SIG-M5 treated with dmso at 0.1 percent for 504 hours (cell line): ENCODE measurements around the gene CCR5.
A peak's percentile ranks its signal among the peaks of the same experiment; 100 is the strongest.
"Not testable (repeated sequence)": the region's sequence is repeated elsewhere in the genome, so short reads cannot be mapped to it uniquely, and the experiment has no call there.

ENCODE experiments used
- DNase-seq: peaks from one replicate; lab custom pipeline; 2025; ENCODE audit not compliant: unreplicated experiment; lab: John Stamatoyannopoulos, UW

CCR5 gene

DNA sequence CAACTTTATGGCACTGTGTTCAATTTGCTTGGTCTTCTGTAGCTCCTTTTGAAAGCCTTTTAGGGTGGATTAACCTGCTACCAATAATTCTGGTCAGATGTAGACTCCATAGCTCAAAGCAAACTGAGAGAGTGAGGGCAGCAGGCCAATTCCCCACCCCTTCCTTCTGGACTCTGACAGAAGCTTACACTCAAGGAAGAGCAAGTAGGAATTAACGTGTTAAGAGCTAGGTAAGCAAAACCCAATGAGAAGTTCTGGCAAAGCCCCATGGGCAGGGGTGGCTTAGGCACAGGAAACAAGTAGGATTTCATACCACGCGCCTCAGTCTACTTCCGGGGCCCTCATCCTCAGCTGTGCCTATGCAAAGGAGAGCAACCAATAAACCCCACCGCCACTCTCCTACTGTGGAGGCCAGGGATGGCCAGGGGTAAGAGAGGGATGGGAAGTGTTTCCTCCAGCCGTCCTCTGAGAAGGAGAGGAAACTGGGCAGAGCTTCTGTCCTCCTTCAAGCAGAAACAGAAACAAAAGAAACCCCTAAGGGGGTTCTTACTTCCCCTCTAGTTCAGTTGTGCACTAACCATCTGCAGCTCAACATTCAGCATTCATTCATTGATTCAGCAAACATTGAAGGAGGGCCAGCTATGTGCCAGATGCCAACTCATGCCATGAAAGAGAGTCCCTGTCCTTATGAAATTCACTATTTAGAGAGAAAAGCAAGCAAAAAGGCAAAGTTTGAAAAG, 12.6 kb downstream of the CCR5 start:
- no peak for DNase-seq

DNA sequence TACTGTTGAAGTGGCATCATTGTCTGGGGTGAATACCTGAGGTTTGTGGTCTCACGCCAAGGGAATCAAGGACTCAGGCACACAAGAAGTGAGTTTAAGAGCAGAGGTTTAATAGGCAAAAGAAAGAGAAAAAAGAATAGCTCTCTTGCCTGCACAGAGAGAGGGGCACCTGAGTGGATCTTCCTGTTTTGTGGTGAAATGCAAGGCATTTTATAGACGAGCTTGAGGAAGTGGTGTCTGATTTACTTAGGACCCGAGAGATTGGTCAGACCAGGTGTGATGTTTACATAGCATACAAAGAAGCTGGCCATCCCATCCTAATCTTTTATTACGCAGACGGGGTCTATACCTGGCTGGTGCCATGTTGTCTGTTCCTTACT, 13.2 kb downstream of the CCR5 start:
- no peak for DNase-seq

DNA sequence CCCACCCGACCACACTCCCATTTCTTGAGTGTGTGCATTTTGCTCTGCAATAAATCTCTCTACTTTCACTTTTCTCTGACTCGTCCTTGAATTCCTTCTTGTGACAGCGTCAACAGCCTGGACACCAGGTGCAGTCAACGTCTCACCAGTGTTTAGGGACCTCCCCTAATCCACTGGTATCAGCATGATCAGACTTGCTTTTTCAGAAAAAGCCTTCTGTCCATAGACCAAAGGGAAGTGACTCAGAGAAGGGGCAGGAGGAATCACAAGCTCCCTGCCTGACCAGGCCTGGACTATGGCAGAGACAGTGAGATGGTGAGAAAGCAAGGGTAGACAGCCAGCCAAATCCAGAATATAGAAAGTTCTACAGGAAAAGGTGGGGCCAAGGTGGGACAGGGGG, 15.5 kb downstream of the CCR5 start:
- DNase-seq = no peak

DNA sequence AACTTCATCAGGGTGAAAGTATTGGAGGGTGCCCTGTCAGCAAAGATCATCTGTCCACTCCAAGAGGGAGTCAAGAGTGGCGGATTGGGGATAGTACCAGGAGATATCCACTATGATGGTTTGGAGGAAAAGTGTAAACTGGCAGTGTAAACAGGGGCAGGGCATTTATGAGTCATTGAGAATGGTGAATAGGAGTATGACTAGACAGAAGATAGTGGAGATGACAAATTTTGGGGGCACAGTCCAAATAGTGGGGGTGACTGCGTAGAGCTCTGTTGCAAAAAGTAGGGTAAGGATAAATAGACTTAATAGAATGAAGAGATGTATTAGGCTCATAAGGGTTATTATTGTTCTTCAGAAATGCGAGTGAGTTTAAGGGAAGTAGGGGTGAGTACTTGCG, 18.1 kb downstream of the CCR5 start:
- not testable (repeated sequence) for DNase-seq

DNA sequence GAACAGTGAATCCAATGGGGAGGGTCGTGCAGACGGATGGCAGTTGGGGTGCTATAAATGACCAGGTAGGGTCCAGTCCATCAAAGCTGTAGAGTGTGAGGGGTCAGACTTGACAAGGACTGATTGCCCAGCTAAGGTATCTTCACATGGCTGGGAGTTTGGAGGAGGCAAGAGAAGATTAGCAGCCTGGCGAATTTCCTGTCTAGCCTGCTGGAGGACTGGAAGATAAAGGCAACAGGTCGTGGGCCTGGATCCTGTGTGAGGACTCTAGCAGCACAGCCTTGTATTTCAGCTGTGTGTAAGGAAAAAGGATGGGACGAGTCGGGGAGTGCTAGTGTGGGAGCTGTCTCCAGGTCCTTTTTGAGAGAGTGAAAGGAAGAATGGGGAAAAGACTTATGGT, 18.6 kb downstream of the CCR5 start:
- no peak for DNase-seq

DNA sequence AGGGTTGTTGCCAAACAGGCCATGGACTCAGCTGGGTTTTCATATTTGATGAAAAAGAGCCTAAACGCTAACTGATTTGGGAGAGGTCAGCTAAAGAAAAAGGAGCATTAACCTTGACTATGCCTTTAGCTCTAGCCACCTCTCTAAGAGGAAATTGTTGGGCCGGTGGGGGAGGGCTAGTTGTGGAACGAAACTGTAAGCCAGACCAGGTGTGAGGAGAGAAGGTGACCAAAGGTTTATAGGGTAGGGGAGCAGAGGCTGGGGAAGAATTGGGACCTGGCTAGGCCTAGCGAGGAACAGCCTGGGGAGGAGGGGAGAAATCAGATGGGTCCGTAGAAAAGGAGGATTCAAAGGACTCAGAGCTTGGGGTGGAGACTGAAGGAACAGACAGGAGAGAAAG, 20.8 kb downstream of the CCR5 start:
- not testable (repeated sequence) for DNase-seq

DNA sequence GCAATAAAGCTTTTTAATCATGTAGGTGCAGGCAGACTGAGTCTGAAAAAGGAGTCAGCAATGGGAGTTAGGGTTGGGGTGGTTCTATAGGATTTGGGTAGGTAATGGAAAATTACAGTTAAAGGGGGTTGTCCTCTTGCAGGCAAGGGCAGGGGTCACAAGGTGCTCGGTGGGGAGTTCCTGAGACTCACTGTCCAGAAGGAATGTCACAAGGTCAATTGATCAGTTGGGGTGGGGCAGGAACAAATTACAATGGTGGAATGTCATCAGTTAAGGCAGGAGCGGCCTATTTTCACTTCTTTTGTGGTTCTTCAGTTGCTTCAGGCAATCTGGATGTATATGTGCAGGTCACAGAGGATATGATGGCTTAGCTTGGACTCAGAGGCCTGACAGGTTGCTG, 22.3 kb downstream of the CCR5 start:
- DNase-seq = no peak

DNA sequence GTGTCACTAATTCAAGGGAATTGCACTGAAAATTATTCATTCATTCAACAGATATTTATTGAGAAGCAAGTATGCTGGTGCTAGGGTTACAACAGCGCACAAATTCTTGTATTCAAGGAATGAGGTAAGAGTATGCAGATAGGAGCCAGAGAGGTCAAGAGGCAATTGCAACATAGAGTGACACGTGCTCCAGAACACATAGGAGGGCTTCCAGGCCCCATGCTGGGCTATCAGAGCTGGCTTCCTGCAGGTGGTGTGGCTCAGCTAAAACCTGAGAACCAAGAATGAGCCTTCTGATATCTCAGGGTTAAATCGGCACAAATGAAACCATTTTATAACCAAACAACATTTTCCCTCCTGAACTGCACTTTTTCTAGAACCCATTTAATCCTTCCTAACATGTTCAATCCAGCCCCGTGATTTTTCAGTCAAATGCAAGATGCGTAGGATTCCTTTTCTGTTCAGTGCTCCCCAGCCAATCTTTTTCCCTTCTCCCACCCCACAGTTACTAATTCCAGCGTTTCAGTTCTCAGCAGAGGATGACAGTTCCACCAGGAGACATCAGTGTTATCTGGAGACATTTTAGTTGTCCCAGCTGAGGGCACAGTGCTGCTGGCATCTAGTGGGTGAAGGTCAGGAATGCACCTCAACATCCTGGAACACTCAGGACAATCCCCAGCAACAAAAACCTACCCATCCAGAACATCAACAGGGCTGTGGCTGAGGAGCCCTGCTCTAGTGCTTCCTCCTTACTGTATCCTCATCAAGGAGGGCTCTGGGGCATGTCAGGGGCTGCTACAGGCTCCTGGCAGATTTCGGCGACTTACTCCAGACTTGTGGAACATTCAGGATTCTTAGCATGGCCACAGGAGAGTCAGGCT, 23.0 kb downstream of the CCR5 start:
- DNase-seq = peak; percentile 95

DNA sequence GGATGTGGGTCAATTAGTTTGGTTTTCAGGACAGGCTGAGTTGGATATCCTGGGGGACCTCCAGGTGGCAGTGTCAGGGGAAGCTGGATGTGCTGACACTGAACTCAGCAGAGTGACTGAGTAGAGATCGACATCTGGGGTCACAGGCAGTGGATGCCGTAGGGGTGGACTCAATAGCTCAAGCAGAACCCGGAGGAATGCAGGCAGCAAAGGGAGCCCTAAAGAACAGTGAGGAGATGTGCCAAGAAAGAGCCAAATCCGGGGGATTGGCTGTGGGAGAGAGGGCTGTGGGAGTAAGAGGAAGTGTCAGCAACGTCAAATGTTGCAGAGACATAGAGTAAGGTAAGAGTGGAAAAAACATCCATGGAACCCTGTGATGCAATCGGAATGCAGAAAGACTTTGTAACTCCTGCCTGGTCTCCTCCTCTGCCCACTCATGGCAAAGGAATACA, 24.5 kb downstream of the CCR5 start:
- peak; percentile 70 for DNase-seq

DNA sequence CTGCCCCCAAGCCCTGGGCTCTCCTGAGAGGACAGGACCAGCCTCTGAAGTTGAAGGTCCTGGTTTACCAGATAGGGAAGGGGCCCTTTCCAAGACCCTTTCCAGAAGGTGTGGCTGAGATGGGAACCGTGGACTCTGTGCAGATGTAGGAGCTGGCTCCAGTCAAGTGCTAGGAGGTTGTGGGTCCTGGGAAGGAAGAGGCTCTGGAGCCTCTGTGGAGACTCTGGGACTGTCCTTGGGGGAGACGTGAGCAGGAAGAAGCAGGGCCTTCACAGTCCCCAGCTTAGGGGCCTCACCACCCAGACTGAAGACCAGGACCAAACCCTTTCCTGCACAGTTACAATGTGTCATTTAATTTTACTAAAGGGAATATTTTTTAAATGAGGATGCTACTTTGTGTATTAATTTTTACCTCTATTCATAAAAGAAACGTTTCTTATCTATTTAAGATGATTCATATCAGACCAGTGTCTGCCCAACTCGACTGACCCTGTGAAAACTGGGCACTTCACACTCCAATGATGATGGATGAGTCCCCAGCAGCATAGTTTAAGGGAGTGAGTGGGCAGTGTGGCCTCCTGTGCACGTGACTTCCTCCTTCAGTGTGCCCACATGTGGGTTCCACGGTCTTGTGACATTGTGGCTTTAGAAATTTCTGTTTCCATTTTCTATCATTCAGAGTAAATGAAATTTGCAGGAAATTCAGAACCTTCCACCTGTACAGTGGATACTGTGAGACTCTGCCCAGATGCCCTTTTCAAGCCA, 25.2 kb downstream of the CCR5 start:
- peak; percentile 36 for DNase-seq

DNA sequence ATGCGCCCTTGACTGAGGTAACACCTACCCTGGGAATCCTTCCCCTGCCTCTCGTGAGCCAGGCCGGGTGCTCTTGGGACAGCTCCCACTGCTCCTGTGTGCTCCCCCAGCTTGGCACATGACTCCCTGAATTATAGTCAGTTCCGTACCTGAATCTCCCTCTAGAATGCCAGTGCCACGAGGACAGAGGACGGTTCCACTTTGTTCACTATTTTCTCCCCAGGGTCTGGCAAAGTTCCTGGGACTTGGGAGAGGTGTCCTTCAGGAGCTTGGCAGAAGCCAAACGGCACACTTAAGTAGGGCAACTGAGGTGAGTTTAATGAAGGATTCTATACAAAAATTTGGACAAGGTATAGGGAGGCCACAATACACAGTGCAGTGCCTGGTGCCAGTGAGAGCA, 26.4 kb downstream of the CCR5 start:
- no peak for DNase-seq

DNA sequence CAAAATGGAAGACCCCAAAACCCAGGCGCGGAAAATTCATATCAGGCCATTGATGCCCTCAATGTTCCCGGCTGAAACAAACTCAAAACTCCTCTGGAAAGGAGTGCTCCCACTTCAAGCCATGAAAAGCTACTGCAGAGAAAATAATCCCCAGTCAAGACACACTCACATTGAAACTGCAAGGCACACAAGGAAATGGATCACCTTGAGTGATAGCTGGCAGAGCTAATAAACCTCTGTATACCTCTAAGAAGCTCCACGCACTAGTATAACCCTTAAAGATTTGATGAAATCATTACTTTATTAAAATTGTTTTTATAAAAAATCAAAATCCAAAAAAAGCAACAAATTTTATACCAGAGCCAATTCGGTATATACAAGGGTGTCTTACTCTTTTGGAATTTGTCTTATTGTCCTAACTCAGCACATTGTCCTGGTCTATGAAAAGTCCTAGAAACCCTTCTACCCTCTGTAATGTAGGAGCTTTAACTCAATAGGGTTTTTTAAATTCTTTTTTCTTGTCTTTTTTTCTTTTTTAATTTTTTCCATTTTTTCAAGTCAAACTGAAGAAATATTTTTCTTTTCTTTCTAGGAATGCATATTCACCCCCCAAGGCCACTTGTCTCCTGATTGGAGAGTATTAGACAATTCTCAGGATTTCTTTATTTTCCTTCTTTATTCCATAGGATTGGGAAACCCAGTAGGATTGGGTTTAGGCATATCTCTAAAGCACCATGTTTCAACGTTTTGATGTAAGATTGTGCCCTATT, 27.6 kb downstream of the CCR5 start:
- no peak for DNase-seq

DNA sequence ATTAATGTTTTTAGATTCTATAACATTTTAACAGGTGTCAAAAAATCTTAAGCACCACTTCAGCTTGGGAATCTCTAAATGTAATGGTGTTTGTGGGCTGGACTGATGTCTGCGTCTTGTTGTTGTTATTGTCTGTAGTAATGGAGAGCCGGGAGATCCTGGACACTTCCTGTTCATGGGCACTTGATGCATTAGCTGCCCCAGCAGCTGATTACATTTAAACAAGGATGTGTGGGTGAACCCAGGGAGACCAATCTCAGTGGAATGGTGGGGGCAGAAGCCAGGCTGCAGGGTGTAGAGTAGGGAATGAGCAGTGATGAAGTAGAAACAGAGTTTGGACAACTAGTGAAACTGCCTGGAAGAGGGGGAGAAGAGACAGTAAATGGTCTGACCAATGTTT, 28.4 kb downstream of the CCR5 start:
- DNase-seq = no peak

DNA sequence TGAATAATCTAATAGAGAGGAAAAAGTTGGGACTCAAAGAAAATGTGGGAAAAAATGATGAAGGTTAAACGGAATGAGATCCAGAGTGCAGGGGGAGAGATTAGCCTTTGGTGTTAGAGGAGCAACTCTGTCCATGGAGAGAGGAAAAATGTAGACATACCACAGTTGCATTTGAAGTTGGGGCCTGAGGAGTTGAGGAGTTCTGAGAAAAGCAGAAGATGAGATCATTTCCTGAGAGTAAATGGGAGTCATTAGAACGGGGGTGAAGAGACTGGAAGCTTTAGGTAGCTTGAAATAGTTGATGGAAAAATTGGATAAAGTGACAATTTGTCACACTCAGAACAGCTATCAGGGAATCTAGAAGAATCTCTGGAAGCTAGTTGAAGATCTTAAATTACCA, 28.8 kb downstream of the CCR5 start:
- DNase-seq = no peak

DNA sequence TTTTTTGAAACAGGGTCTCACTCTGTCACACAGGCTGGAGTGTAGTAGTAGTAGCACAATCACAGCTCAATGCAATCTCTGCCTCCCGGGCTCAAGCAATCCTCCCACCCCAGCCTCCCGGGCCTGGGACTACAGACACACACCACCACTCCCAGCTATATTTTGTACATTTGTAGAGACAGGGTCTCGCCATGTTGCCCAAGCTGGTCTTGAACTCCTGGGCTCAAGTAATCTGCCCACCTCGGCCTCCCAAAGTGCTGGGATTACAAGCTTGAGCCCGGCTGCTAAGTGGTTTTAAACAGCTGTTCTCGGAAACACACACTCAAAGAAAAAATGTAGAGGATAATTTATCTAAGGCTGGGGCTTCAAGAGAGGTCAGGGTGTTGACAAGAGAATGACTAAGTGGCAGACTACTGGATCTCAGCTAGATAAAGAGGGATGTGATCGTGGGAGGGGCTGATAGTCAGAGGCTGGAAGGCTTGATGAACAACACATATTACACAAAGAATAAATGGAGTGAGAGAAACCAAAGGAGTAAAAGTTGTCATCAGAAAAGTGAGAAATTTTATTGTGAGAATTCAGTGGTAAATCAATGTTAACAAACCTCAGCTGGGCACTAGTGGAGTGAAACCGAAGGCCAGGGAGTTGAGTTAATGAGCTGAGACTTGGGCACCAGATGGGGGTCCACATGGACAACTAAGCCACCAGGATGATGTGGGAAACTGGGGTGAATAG, 29.4 kb downstream of the CCR5 start:
- DNase-seq = no peak

DNA sequence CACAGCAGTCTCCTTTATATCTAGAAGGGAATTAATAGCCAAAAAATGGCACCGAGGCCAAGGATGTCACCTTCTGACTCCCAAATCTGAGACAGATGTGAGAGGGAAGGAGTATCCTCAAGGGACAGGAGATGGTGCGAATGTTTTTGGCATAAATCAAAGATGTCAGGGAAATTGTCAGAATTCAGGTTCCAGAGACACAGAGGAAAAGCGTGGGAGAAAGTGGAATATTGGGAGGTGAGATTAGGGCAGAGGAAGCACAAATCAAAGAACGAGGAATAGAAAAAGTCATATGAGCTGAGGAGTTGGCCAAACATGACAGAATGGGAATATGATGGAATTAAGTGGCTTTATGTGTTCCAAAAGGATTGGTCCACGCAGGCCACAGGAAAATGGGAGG, 30.1 kb downstream of the CCR5 start:
- no peak for DNase-seq

DNA sequence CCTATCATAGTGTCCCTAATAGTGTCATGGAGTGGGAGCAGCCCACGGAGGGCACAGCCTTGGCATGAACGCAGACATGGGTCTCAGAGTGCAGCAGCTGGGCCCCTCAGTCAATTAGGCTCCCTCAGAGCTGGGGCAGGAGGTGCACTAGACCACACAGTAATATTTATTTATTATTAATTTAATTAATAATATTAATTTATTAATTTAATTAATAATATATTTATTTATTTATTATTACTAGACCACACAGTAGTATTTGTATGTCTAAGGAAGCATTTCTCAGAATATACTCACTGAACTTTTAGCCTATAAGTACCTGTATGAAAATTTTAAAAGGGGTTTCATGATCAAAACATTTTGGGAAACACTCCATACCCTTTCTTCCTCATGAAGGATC, 30.8 kb downstream of the CCR5 start:
- DNase-seq = no peak

DNA sequence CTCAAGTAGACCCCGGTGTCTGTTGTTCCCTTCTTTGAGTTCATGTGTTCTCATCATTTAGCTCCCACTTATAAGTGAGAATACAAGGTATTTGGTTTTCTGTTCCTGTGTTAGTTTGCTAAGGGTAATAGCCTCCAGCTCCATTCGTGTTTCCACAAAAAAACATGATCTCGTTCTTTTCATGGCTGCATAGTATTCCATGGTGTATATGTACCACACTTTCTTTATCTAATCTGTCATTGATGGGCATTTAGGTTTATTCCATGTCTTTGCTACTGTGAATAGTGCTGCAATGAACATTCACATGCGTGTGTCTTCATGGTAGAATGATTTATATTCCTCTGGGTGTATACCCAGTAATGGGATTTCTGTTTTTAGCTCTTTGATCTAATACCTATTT, 32.2 kb downstream of the CCR5 start:
- DNase-seq = not testable (repeated sequence)

DNA sequence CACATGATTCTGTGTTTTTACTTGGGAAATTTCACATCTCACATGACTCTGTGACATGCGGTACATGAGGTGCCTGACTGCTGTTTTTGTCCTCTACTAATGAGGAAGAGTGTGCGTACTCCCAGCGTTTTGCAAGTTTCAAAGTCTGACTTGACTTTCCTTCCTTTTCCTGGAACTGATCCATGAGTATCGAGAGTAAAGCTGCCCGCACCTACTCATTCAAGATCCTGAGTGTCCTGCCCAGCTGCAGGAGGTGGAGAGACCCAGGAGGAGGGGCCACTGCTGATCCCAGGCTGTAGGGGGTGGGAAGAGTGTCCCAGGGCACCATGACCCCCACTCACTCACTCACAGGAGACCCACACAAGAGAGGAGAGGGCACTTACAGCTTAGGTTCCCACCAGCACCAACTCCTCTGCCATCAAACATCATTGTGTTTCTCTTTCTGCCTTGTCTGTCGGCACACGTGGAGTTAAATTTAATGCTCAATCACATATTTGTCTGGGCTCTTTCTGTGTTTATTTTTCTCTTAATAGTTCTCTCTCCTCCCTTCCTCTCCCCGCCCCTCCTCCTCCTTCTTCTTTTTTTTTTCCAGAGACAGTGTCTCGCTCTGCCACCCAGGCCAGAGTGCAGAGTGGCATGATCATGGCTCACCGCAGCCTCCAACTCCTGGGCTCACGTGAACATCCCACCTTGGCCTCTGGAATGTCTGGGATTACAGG, 34.7 kb downstream of the CCR5 start:
- no peak for DNase-seq

DNA sequence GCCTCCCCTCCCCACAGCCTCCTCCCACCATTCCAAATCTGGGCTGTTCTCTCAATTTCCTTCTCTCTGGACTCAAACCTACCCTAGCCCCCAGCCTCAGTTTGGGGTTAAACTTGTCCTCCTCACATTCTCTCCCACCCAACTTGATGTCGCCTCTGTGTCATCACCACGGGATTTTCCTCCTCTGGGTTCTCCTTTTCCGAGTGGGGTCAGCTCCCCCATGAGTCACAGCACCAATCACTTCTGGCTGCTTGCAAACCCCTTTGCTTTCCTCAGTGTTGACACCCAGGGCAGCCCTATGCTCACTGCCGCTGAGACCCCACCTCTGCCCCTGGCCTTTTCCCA, 35.7 kb downstream of the CCR5 start:
- DNase-seq = no peak
